ENCODE results near the gene ELF5.

Gene ELF5

DNA sequence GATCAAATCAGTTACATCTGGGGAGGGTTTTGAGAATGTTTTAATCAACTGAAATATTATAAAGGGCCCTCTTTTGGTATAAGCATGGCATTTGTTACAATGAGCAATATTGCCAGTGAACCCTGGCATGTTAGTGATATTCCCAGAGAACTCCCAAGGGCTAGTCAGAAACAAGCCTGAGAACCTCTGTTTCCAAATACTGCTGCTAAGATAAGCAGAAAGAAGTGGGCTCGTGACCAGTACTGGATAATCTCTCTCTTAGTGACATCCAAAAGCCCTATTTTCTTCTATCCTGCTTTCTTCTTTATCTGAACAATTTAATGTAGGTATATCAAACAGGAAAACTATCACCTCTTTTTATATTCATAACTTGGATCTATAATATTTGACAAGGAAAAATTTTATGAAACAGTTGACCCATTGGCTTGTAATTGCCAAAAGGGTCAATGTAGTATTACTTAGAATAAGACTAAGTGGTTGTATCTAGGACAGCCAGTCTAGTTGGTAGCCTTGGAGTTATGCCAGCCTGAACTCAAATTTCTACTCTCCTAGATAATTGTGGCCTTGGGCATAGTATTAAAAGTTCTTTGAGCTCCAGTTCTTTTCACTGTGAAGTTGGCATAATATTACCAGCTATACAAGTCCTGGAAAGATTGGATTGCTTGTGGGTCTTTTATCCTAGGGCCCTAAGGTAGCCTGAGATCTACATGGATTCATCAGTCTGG, 59.1 kb downstream of the ELF5 start:
- ChIA-PET POLR2A (no interaction called here), CTCF (interaction anchor here (0.6 to 1.1 kb wide), 3 partner anchors 36 to 647 kb away, joined by 3 read pairs; no protein-coding TSS in a partner anchor)

GRCh38 chr11:34451053-34451452, 62.5 kb downstream of the ELF5 start:
- TF ChIP-seq ZNF19 (tag by site-specific recombination; IDR thresholded peaks at IDR 0.05; ENCODE audit: low read depth) (no peak), RBAK (tag by site-specific recombination; IDR thresholded peaks at IDR 0.05) (no peak), ZNF549 (tag by site-specific recombination; IDR thresholded peaks at IDR 0.05) (no peak), YY2 (tag by site-specific recombination; IDR thresholded peaks at IDR 0.05) (no peak), ZNF660 (tag by site-specific recombination; IDR thresholded peaks at IDR 0.05) (no peak), PATZ1 (tag by site-specific recombination; IDR thresholded peaks at IDR 0.05) (no peak), BCL11A (tag by site-specific recombination; IDR thresholded peaks at IDR 0.05; ENCODE audit: low read depth) (no peak)
- Histone ChIP-seq H3K9me3 (ENCODE audit: control insufficient read depth, insufficient read depth, low read depth, low read length) (no peaks in the 10 kb centered on the region), H3K27ac (ENCODE audit: extremely low read depth, low read depth, low read length) (no peak overlapping the region), H3K4me1 (ENCODE audit: control insufficient read depth, insufficient read depth, low read length) (no peaks in the 10 kb centered on the region), H3K36me3 (ENCODE audit: control insufficient read depth in 2 of 2, insufficient read depth in 1 of 2, low read length in 2 of 2) (peaks cover 13 to 67% of the 10 kb centered on the region in 2 experiments; a peak in 2 of 3 replicates), H3K4me3 (ENCODE audit: low read depth, low read length) (no peak overlapping the region)
- ChIA-PET CTCF (interaction anchor here (3.1 kb wide), 1 partner anchor 42 kb away, joined by 8 read pairs; no protein-coding TSS in a partner anchor), POLR2A (interaction anchor here (1.6 kb wide), 1 partner anchor 13 kb away, joined by 3 read pairs; no protein-coding TSS in a partner anchor)

More for the DNA sequence above, 59.1 kb downstream of the ELF5 start:
- Histone ChIP-seq H3K4me3 (ENCODE audit: low read depth, low read length) (no peak overlapping the region), H3K4me1 (ENCODE audit: control insufficient read depth, insufficient read depth, low read length) (no peaks in the 10 kb centered on the region), H3K27ac (ENCODE audit: extremely low read depth, low read depth, low read length) (no peak overlapping the region), H3K9me3 (ENCODE audit: control insufficient read depth, insufficient read depth, low read depth, low read length) (no peaks in the 10 kb centered on the region), H3K36me3 (ENCODE audit: control insufficient read depth in 2 of 2, insufficient read depth in 1 of 2, low read length in 2 of 2) (peaks cover 19 to 92% of the 10 kb centered on the region in 2 experiments)
- TF ChIP-seq ZNF16 (tag by site-specific recombination; IDR thresholded peaks at IDR 0.05; ENCODE audit: low read depth) (no peak), ZNF132 (tag by site-specific recombination; IDR thresholded peaks at IDR 0.05; ENCODE audit: borderline replicate concordance) (no peak), ZBTB26 (tag by site-specific recombination; optimal IDR thresholded peaks at IDR 0.05) (no peak), KLF10 (tag by site-specific recombination; IDR thresholded peaks at IDR 0.05) (no peak), ZNF777 (tag by site-specific recombination; IDR thresholded peaks at IDR 0.05; ENCODE audit: borderline replicate concordance) (no peak), ZNF707 (tag by site-specific recombination; IDR thresholded peaks at IDR 0.05) (no peak), TCF7L2 (IDR thresholded peaks at IDR 0.05; ENCODE audit: borderline replicate concordance, low read depth, low read length) (no peak), PBX3 (CRISPR knock-in tag; IDR thresholded peaks at IDR 0.05) (no peak), ZNF140 (tag by site-specific recombination; IDR thresholded peaks at IDR 0.05) (no peak), ZNF211 (tag by site-specific recombination; IDR thresholded peaks at IDR 0.05; ENCODE audit: low read depth) (no peak), ZNF521 (tag by site-specific recombination; IDR thresholded peaks at IDR 0.05) (no peak), PRDM6 (tag by site-specific recombination; IDR thresholded peaks at IDR 0.05) (no peak), ZNF76 (tag by site-specific recombination; IDR thresholded peaks at IDR 0.05; ENCODE audit: borderline replicate concordance, low read depth) (no peak), ZNF560 (tag by site-specific recombination; IDR thresholded peaks at IDR 0.05; ENCODE audit: borderline replicate concordance) (no peak)
